OCI-LY7 (cell line): ENCODE results near the gene SEC11C. TPM values are rescaled to one million over a fixed set of nuclear protein-coding genes. Genes with fewer than 3 reads are reported as not detected.

Source experiments
- BruUV-seq: library from RNA; stranded (reverse); fragments of 400-500 nt; replicated peaks from 2 replicates; lab custom pipeline; 2021; lab: Mats Ljungman, UMichigan
- CTCF ChIA-PET: fragments of 300-600 bp; sonication (Branson Sonifier 250); formaldehyde crosslinking; loops from one replicate; lab custom pipeline; 2022; ENCODE audit warnings: antibody characterized with exemption; ENCODE audit not compliant: unreplicated experiment; lab: Charles Lee
- POLR2A ChIA-PET: fragments of 300-600 bp; sonication (Branson Sonifier 250); formaldehyde crosslinking; loops from one replicate; lab custom pipeline; 2022; ENCODE audit warnings: antibody characterized with exemption; lab: Charles Lee
- DNase-seq: peaks from one replicate; pipeline ENCODE4 v3.0.0-alpha.2; 2015; ENCODE audit warnings: low spot score
- H2AFZ ChIP-seq: fragments of 200-600 bp; sonication (generic), shearing (Covaris generic); 2 replicates; pipeline ENCODE4 v1.6.1; 2014; ENCODE audit warnings: mild to moderate bottlenecking, antibody characterized with exemption, low read length, moderate library complexity
- H3K27ac ChIP-seq: fragments of 200-600 bp; sonication (generic); 2 replicates; pipeline ENCODE4 v1.5.1; 2014; ENCODE audit warnings: mixed run types, low read depth, mild to moderate bottlenecking, moderate library complexity, low read length, inconsistent platforms; ENCODE audit not compliant: poor library complexity, severe bottlenecking
- H3K36me3 ChIP-seq: fragments of 200-600 bp; sonication (generic); 2 replicates; pipeline ENCODE4 v1.6.1; 2014; ENCODE audit warnings: mild to moderate bottlenecking, antibody characterized with exemption, low read length, moderate library complexity, mixed read lengths; ENCODE audit not compliant: insufficient read depth
- H3K4me1 ChIP-seq: fragments of 200-600 bp; sonication (generic); 2 replicates; pipeline ENCODE4 v1.5.1; 2014; ENCODE audit warnings: mild to moderate bottlenecking, low read length; ENCODE audit not compliant: insufficient read depth, poor library complexity, severe bottlenecking
- H3K4me2 ChIP-seq: fragments of 200-600 bp; sonication (generic); 2 replicates; pipeline ENCODE4 v1.6.1; 2014; ENCODE audit warnings: mild to moderate bottlenecking, low read length
- H3K4me3 ChIP-seq: fragments of 200-600 bp; sonication (generic); 2 replicates; pipeline ENCODE4 v1.5.1; 2014; ENCODE audit warnings: mild to moderate bottlenecking, low read depth, low read length; ENCODE audit not compliant: poor library complexity, severe bottlenecking
- H3K79me2 ChIP-seq: fragments of 200-600 bp; sonication (generic); 2 replicates; pipeline ENCODE4 v1.6.1; 2016; ENCODE audit warnings: low read depth, mild to moderate bottlenecking, low read length, moderate library complexity, mixed read lengths; ENCODE audit not compliant: insufficient read depth
- H3K9me2 ChIP-seq: fragments of 200-600 bp; sonication (generic); 2 replicates; pipeline ENCODE4 v1.6.1; 2016; ENCODE audit warnings: mild to moderate bottlenecking, low read length, mixed read lengths; ENCODE audit not compliant: insufficient read depth
- H3K9me3 ChIP-seq: fragments of 200-600 bp; sonication (generic); 2 replicates; pipeline ENCODE4 v1.6.1; 2014; ENCODE audit warnings: mild to moderate bottlenecking, mixed run types, low read length, mixed read lengths
- H4K20me1 ChIP-seq: fragments of 200-600 bp; sonication (generic); 2 replicates; pipeline ENCODE4 v1.6.1; 2014; ENCODE audit warnings: mild to moderate bottlenecking, antibody characterized with exemption, low read length, moderate library complexity, mixed read lengths; ENCODE audit not compliant: insufficient read depth
- CTCF ChIP-seq: fragments of 200-600 bp; sonication (generic); conservative IDR thresholded peaks from 2 replicates; pipeline ENCODE4 v1.5.1; 2014; ENCODE audit warnings: mild to moderate bottlenecking, antibody characterized with exemption, low read length, moderate library complexity, mixed read lengths
- EZH2phosphoT487 ChIP-seq: fragments of 200-600 bp; sonication (generic); IDR thresholded peaks from 2 replicates; pipeline ENCODE4 v1.6.1; 2018; ENCODE audit warnings: low read depth, borderline replicate concordance, mild to moderate bottlenecking, mixed run types, antibody characterized with exemption, low read length, moderate library complexity, mixed read lengths
- intact Hi-C: fragments of 100-400 bp; cut with micrococcal nuclease; formaldehyde crosslinking; loops from one replicate; pipeline ENCODE4 v1.10.0; 2022; ENCODE audit not compliant: unreplicated experiment
- total RNA-seq, 2 experiments: library from RNA; depleted of rRNA in 1 of 2; stranded (reverse); fragments of >200 nt in 1 of 2; shearing (Covaris generic) in 1 of 2; gene quantifications; 2 replicates each; pipeline ENCODE4 v1.2.3, GENCODE V29; 2014 to 2022

The SEC11C gene
- total RNA-seq, 2 experiments from 2014 or later: 37.4 to 77.7 TPM

- no TSS peak for BruUV-seq
- Histone ChIP-seq H3K4me1 (no peaks in the 10 kb centered on the region), H3K27ac (no peak overlapping the region), H3K79me2 (no peaks in the 10 kb centered on the region), H3K9me2 (no peaks in the 10 kb centered on the region), H3K36me3 (no peaks in the 10 kb centered on the region), H3K4me2 (no peak overlapping the region), H4K20me1 (no peaks in the 10 kb centered on the region), H2AFZ (no peak overlapping the region), H3K9me3 (no peaks in the 10 kb centered on the region), H3K4me3 (no peak overlapping the region)
- CTCF ChIA-PET: no interaction called here
- POLR2A ChIA-PET: interaction anchor here (0.6 kb wide), 1 partner anchor 13 kb away, joined by 3 read pairs; no protein-coding TSS in a partner anchor
- no peak for DNase-seq
- TF ChIP-seq CTCF (no peak), EZH2phosphoT487 (no peak)
- intact Hi-C loops: no loop called here
These were observed 37.8 kb upstream of the SEC11C start for GRCh38 chr18:59101830-59102414.

GRCh38 chr18:59109375-59109774, 30.3 kb upstream of the SEC11C start:
- ChIA-PET CTCF (no interaction called here), POLR2A (no interaction called here)
- TF ChIP-seq CTCF (no peak), EZH2phosphoT487 (no peak)

GRCh38 chr18:59114160-59114559, 25.5 kb upstream of the SEC11C start:
- Histone ChIP-seq H3K36me3 (no peaks in the 10 kb centered on the region), H3K79me2 (no peaks in the 10 kb centered on the region), H3K4me2 (no peak overlapping the region), H3K27ac (no peak overlapping the region), H3K4me3 (no peak overlapping the region), H3K9me3 (no peaks in the 10 kb centered on the region), H2AFZ (no peak overlapping the region), H3K4me1 (no peaks in the 10 kb centered on the region), H3K9me2 (no peaks in the 10 kb centered on the region), H4K20me1 (no peaks in the 10 kb centered on the region)
- intact Hi-C loops: no loop called here
- no TSS peak for BruUV-seq
- POLR2A ChIA-PET: no interaction called here
- CTCF ChIA-PET: no interaction called here
- DNase-seq: no peak
- TF ChIP-seq CTCF (no peak), EZH2phosphoT487 (no peak)

More at GRCh38 chr18:59109375-59109774, 30.3 kb upstream of the SEC11C start:
- no peaks in the 10 kb centered on the region for H3K9me2 ChIP-seq
- H3K4me1 ChIP-seq: no peaks in the 10 kb centered on the region
- H3K36me3 ChIP-seq: no peaks in the 10 kb centered on the region
- H3K9me3 ChIP-seq: no peaks in the 10 kb centered on the region
- no peak overlapping the region for H3K4me2 ChIP-seq
- H4K20me1 ChIP-seq: no peaks in the 10 kb centered on the region
- BruUV-seq: no TSS peak
- intact Hi-C loops: no loop called here
- no peak overlapping the region for H2AFZ ChIP-seq
- H3K79me2 ChIP-seq: no peaks in the 10 kb centered on the region
- DNase-seq: no peak
- H3K4me3 ChIP-seq: no peak overlapping the region
- H3K27ac ChIP-seq: no peak overlapping the region
